Measurements from ENCODE around the gene AGPAT3. TPM values are rescaled to one million over a fixed set of nuclear protein-coding genes. Genes with fewer than 3 reads are reported as not detected.
A peak's percentile ranks its signal among the peaks of the same experiment; 100 is the strongest.

Gene AGPAT3
- polyA plus RNA-seq, 2 of the 4 experiments (the other 2 are of a cell fraction) = 18.2 to 20.3 TPM

GRCh38 chr21:43956019-43956669 is 91.1 kb downstream of the AGPAT3 start:
- H3K4me3 ChIP-seq = no peak overlapping the region
- CTCF ChIA-PET = interaction anchor here (0.8 to 2.9 kb wide), 2 partner anchors 17 to 20 kb away, joined by 4 to 9 read pairs; no protein-coding TSS in a partner anchor

GRCh38 chr21:43956670-43957035 is 91.6 kb downstream of the AGPAT3 start:
- FAIRE-seq = no peak
- POLR2A ChIA-PET = no interaction called here
- CTCF ChIA-PET = interaction anchor here (0.8 to 2.9 kb wide), 2 partner anchors 17 to 19 kb away, joined by 4 to 9 read pairs; no protein-coding TSS in a partner anchor

More at GRCh38 chr21:43956019-43956669, 91.1 kb downstream of the AGPAT3 start:
- Histone ChIP-seq H3K9me3 (no peaks in the 10 kb centered on the region), H3K27ac (0 out of 6 replicates have a peak overlapping the region, but pooled peaks of 1 of the 2 experiments have one; percentile 30), H3K4me1 (peaks cover 11% of the 10 kb centered on the region; the same call in 2 of the 3 replicates), H3K4me2 (peak overlapping the region; percentile 30; the same call in 1 of the 3 replicates)
- FAIRE-seq (no peak), DNase-seq (ENCODE audit: low read depth in 1 of 2, low spot score in 1 of 2) (no peak), ATAC-seq (peak; percentile 46 to 70; a peak in 3 of 6 replicates)
- TF ChIP-seq MAFK (IDR thresholded peaks at IDR 0.05; ENCODE audit: partially characterized antibody) (peak; percentile 23), ZSCAN20 (CRISPR knock-in tag; IDR thresholded peaks at IDR 0.05) (no peak)
- POLR2A ChIA-PET = no interaction called here
- WGBS (ENCODE audit: missing lambda C conversion rate) = 30% methylated on average over 3 of the region's 11 CpGs

GRCh38 chr21:43957128-43957571 is 92.1 kb downstream of the AGPAT3 start:
- 80% methylated on average over 8 of the region's 17 CpGs for WGBS (ENCODE audit: missing lambda C conversion rate)
- H3K4me2 ChIP-seq = no peak overlapping the region
- no peaks in the 10 kb centered on the region for H3K9me3 ChIP-seq
- FAIRE-seq = no peak
- H3K4me3 ChIP-seq = no peak overlapping the region
- no peak for DNase-seq (ENCODE audit: low read depth in 1 of 2, low spot score in 1 of 2)
- POLR2A ChIA-PET = no interaction called here
- CTCF ChIA-PET = interaction anchor here (0.6 to 2.9 kb wide), 3 partner anchors 18 to 172 kb away, joined by 4 to 9 read pairs (median 5); no protein-coding TSS in a partner anchor
- peaks cover 11% of the 10 kb centered on the region; the same call in 2 of the 3 replicates for H3K4me1 ChIP-seq
- no peak; a peak in 2 of 6 replicates for ATAC-seq
- no peak overlapping the region for H3K27ac ChIP-seq
- TF ChIP-seq SREBF2 (IDR thresholded peaks at IDR 0.05) (no peak), E2F6 (IDR thresholded peaks at IDR 0.05; ENCODE audit: borderline replicate concordance, low read depth) (no peak), POLR2A (IDR thresholded peaks at IDR 0.05; ENCODE audit: low read length) (no peak), CHD4 (IDR thresholded peaks at IDR 0.05; ENCODE audit: borderline replicate concordance) (no peak), NR3C1 (IDR thresholded peaks at IDR 0.05) (no peak), ZC3H11A (IDR thresholded peaks at IDR 0.05) (no peak), JUNB (IDR thresholded peaks at IDR 0.05) (no peak), PHF8 (IDR thresholded peaks at IDR 0.05; ENCODE audit: borderline replicate concordance, low read depth) (no peak), FOXS1 (CRISPR knock-in tag; IDR thresholded peaks at IDR 0.05) (no peak), ELK1 (IDR thresholded peaks at IDR 0.05; ENCODE audit: low read depth, low read length) (no peak), TP53 (CRISPR knock-in tag; IDR thresholded peaks at IDR 0.05) (no peak), ZFP36 (IDR thresholded peaks at IDR 0.05; ENCODE audit: borderline replicate concordance, partially characterized antibody) (no peak), RNF2 (IDR thresholded peaks at IDR 0.05; ENCODE audit: borderline replicate concordance, low read depth) (no peak), NPAS2 (CRISPR knock-in tag; IDR thresholded peaks at IDR 0.05; ENCODE audit: borderline replicate concordance) (no peak), RFX5 (IDR thresholded peaks at IDR 0.05) (no peak), ATOH8 (CRISPR knock-in tag; IDR thresholded peaks at IDR 0.05; ENCODE audit: low read depth) (no peak), CTCF (IDR thresholded peaks at IDR 0.05) (no peak)

More at GRCh38 chr21:43956670-43957035, 91.6 kb downstream of the AGPAT3 start:
- Histone ChIP-seq H3K9me3 (no peaks in the 10 kb centered on the region), H3K4me3 (no peak overlapping the region), H3K4me1 (peaks cover 11% of the 10 kb centered on the region; the same call in 2 of the 3 replicates), H3K4me2 (peak overlapping the region; percentile 30; the same call in 1 of the 3 replicates), H3K27ac (0 out of 6 replicates have a peak overlapping the region, but pooled peaks of 1 of the 2 experiments have one; percentile 30)
- ATAC-seq (peak in 1 of 2 experiments; percentile 65; a peak in 3 of 6 replicates), DNase-seq (ENCODE audit: low read depth in 1 of 2, low spot score in 1 of 2) (peak in 1 of 2 experiments; percentile 30)
- 64% methylated on average over 3 of the region's 6 CpGs for WGBS (ENCODE audit: missing lambda C conversion rate)
- TF ChIP-seq TFCP2L1 (CRISPR knock-in tag; IDR thresholded peaks at IDR 0.05) = no peak
- TF ChIP-seq MAFK (IDR thresholded peaks at IDR 0.05; ENCODE audit: partially characterized antibody) = peak; percentile 0
